ENCODE results near the gene UGT1A6. TPM values are rescaled to one million over a fixed set of nuclear protein-coding genes. Genes with fewer than 3 reads are reported as not detected.

The UGT1A6 gene
- total RNA-seq, result not detected in 2 replicates

GRCh38 chr2:233692648-233693047 lies at the start of gene UGT1A6:
Gene UGT1A6, plus strand, starts transcription at chr2:233692890. Its CDS starts 115 bp downstream, at chr2:233693005.

GRCh38 chr2:233671290-233672161 lies 21.2 kb upstream of the UGT1A6 start, which contains the start of gene UGT1A9:
Gene UGT1A9, plus strand, starts transcription at chr2:233671898. Its CDS starts 37 bp downstream, at chr2:233671935.

GRCh38 chr2:233681521-233682099 lies 11.1 kb upstream of the UGT1A6 start, which contains the start of gene UGT1A7:
Gene UGT1A7, plus strand, starts transcription at chr2:233681901. Its CDS starts 37 bp downstream, at chr2:233681938.

GRCh38 chr2:233712611-233713261 lies 20.0 kb downstream of the UGT1A6 start, which contains the start of gene UGT1A5:
Gene UGT1A5, plus strand, starts transcription at chr2:233712907. Its CDS starts 85 bp downstream, at chr2:233712992.

GRCh38 chr2:233718552-233718951 lies 25.9 kb downstream of the UGT1A6 start, which contains the start of gene UGT1A4:
Gene UGT1A4, plus strand, starts transcription at chr2:233718736. Its CDS starts 85 bp downstream, at chr2:233718821.

GRCh38 chr2:233728723-233729301 lies 36.1 kb downstream of the UGT1A6 start, which contains the start of gene UGT1A3:
Gene UGT1A3, plus strand, starts transcription at chr2:233729042. Its CDS starts 85 bp downstream, at chr2:233729127.

GRCh38 chr2:233760043-233760442 lies 67.4 kb downstream of the UGT1A6 start, which contains the start of gene UGT1A1:
Gene UGT1A1, plus strand, starts transcription at chr2:233760270. Its CDS starts 18 bp downstream, at chr2:233760288.

GRCh38 chr2:233778030-233778429 lies 85.3 kb downstream of the UGT1A6 start, which contains the start of gene MROH2A:
Gene MROH2A, plus strand, starts transcription at chr2:233778330. Its CDS starts 1,029 bp downstream, at chr2:233779359.

Other genes with a start within 250 kb of the UGT1A6 start
- gene USP40, start 126.1 kb upstream of the UGT1A6 start, total RNA-seq, result 17.5 and 25.1 TPM in 2 replicates
- gene UGT1A8, start 75.3 kb upstream of the UGT1A6 start, total RNA-seq, result not detected in 2 replicates
- gene UGT1A10, start 56.4 kb upstream of the UGT1A6 start, total RNA-seq, result not detected in 2 replicates
- gene UGT1A9, start 21.0 kb upstream of the UGT1A6 start, total RNA-seq, result not detected in 2 replicates
- not detected in 2 replicates for gene UGT1A7, start 11.0 kb upstream of the UGT1A6 start, total RNA-seq
- gene UGT1A5, start 20.0 kb downstream of the UGT1A6 start, total RNA-seq, result not detected in 2 replicates
- gene UGT1A4, start 25.8 kb downstream of the UGT1A6 start, total RNA-seq, result not detected in 2 replicates
- not detected in 2 replicates for gene UGT1A3, start 36.2 kb downstream of the UGT1A6 start, total RNA-seq
- not detected in 2 replicates for gene UGT1A1, start 67.4 kb downstream of the UGT1A6 start, total RNA-seq
- gene MROH2A, start 85.4 kb downstream of the UGT1A6 start, total RNA-seq, result not detected in 2 replicates
- gene HJURP, start 161.6 kb downstream of the UGT1A6 start, total RNA-seq, result 1.8 and 4.9 TPM in 2 replicates
- 0.17 TPM in 1 of 2 replicates, not detected in the other for gene TRPM8, start 224.5 kb downstream of the UGT1A6 start, total RNA-seq

Measured in pericardium fibroblast (primary cell).